ENCODE measurements around the gene RYR1. TPM values are rescaled to one million over a fixed set of nuclear protein-coding genes. Genes with fewer than 3 reads are reported as not detected.
"Not testable (repeated sequence)": the region's sequence is repeated elsewhere in the genome, so short reads cannot be mapped to it uniquely, and the experiment has no call there.

RYR1 gene
- total and polyA plus RNA-seq, 7 donors = under 0.01 to 4.1 (median 0.85) TPM

GRCh38 chr19:38514812-38515633, 81.5 kb downstream of the RYR1 start:
- no peaks in the 10 kb centered on the region for H3K36me3 ChIP-seq
- H3K9me3 ChIP-seq = no peaks in the 10 kb centered on the region
- intact Hi-C loops (cut with DNase I) = loop anchor here (2.0 kb wide), 1 partner anchor 416 kb away; the partner anchor contains the start of genes MRPS12 and SARS2
- TF ChIP-seq EP300 (IDR thresholded peaks at IDR 0.05) = no peak
- TF ChIP-seq, protein P1, sequence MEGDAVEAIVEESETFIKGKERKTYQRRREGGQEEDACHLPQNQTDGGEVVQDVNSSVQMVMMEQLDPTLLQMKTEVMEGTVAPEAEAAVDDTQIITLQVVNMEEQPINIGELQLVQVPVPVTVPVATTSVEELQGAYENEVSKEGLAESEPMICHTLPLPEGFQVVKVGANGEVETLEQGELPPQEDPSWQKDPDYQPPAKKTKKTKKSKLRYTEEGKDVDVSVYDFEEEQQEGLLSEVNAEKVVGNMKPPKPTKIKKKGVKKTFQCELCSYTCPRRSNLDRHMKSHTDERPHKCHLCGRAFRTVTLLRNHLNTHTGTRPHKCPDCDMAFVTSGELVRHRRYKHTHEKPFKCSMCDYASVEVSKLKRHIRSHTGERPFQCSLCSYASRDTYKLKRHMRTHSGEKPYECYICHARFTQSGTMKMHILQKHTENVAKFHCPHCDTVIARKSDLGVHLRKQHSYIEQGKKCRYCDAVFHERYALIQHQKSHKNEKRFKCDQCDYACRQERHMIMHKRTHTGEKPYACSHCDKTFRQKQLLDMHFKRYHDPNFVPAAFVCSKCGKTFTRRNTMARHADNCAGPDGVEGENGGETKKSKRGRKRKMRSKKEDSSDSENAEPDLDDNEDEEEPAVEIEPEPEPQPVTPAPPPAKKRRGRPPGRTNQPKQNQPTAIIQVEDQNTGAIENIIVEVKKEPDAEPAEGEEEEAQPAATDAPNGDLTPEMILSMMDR (IDR thresholded peaks at IDR 0.05) = peak in 3 of 4 experiments; percentile 47 to 87 (median 50)
- no peak overlapping the region for H3K4me3 ChIP-seq
- no peaks in the 10 kb centered on the region for H3K27me3 ChIP-seq
- 13 to 28% methylated on average over 32 of the region's 32 CpGs for WGBS, 2 donors
- H3K27ac ChIP-seq = no peak overlapping the region
- peak; percentile 73 for DNase-seq
- peaks cover 0 to 6% (median 0%) of the 10 kb centered on the region in 4 donors for H3K4me1 ChIP-seq

DNA sequence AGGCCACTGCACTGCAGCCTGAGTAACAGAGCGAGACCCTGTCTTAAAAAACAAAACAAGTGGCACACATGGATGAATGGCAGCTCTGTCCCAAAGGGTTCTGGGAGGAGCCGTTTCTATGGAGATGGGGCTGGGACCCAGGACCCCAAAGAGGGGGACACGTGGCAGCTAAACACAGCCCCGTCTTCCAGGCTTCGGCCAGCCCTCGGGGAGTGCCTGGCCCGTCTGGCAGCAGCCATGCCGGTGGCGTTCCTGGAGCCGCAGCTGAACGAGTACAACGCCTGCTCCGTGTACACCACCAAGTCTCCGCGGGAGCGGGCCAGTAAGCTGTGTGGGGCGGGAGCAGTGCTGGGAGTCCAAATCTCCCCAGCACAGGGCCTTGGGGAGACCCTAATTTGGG, 82.4 kb downstream of the RYR1 start:
- Histone ChIP-seq H3K27me3 (no peaks in the 10 kb centered on the region), H3K9me3 (no peaks in the 10 kb centered on the region), H3K36me3 (no peaks in the 10 kb centered on the region), H3K4me3 (no peak overlapping the region), H3K27ac (no peak overlapping the region), H3K4me1 (peaks cover 0 to 6% (median 0%) of the 10 kb centered on the region in 4 donors)
- intact Hi-C loops (cut with DNase I) = loop anchor here (2.0 kb wide), 1 partner anchor 415 kb away; the partner anchor contains the start of genes MRPS12 and SARS2
- DNase-seq = no peak
- 81 to 90% methylated on average over 17 of the region's 17 CpGs for WGBS, 2 donors
- TF ChIP-seq, protein P1 (IDR thresholded peaks at IDR 0.05) = no peak
- TF ChIP-seq EP300 (IDR thresholded peaks at IDR 0.05) (no peak), POLR2A (IDR thresholded peaks at IDR 0.05) (no peak), POLR2AphosphoS5 (IDR thresholded peaks at IDR 0.05) (no peak)

DNA sequence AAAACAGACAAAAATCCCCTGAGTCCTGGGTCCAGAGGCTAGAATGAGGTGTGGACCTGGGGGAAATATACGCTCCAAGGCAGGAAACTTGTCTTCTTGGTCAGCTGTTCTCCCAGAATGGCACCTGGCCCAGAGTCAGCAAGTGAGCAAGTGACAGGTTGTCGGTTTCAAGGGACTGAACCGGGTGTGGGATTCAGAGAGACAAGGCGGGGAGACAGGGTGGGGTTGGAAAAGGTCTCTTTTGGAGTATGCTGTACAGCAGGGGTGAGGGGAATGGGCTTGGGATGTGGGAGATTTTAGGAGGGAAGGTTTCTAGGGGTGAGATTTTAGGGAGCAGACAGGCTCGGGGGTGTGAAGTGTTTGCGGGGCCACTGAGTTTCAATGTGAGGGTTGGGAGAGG, 83.3 kb downstream of the RYR1 start:
- TF ChIP-seq, protein P1 (IDR thresholded peaks at IDR 0.05) = no peak
- no peak for TF ChIP-seq POLR2A (IDR thresholded peaks at IDR 0.05)
- no peak for TF ChIP-seq EP300 (IDR thresholded peaks at IDR 0.05)
- no peak for TF ChIP-seq POLR2AphosphoS5 (IDR thresholded peaks at IDR 0.05)
- no peak overlapping the region for H3K4me3 ChIP-seq
- H3K4me1 ChIP-seq = peaks cover 0 to 6% (median 0%) of the 10 kb centered on the region in 4 donors
- intact Hi-C loops (cut with DNase I) = no loop called here
- DNase-seq = no peak
- H3K27ac ChIP-seq = no peak overlapping the region
- no peaks in the 10 kb centered on the region for H3K36me3 ChIP-seq
- WGBS, 2 donors = 55 to 83% methylated on average over 6 of the region's 6 CpGs
- H3K27me3 ChIP-seq = no peaks in the 10 kb centered on the region
- no peaks in the 10 kb centered on the region for H3K9me3 ChIP-seq

GRCh38 chr19:38517321-38517720, 83.8 kb downstream of the RYR1 start:
- no peak overlapping the region for H3K4me3 ChIP-seq
- peaks cover 0 to 6% (median 0%) of the 10 kb centered on the region in 4 donors for H3K4me1 ChIP-seq
- H3K27me3 ChIP-seq = no peaks in the 10 kb centered on the region
- no peak for TF ChIP-seq EP300 (IDR thresholded peaks at IDR 0.05)
- TF ChIP-seq, protein P1 (IDR thresholded peaks at IDR 0.05) = no peak
- TF ChIP-seq POLR2A (IDR thresholded peaks at IDR 0.05) = no peak
- no peak for TF ChIP-seq POLR2AphosphoS5 (IDR thresholded peaks at IDR 0.05)
- intact Hi-C loops (cut with DNase I) = no loop called here
- no peak overlapping the region for H3K27ac ChIP-seq
- H3K36me3 ChIP-seq = no peaks in the 10 kb centered on the region
- DNase-seq = no peak
- H3K9me3 ChIP-seq = no peaks in the 10 kb centered on the region
- 90 to 91% methylated on average over 21 of the region's 21 CpGs for WGBS, 2 donors

- intact Hi-C loops (cut with DNase I); H3K36me3 ChIP-seq; H3K4me1 ChIP-seq; H3K9me3 ChIP-seq; H3K27me3 ChIP-seq; DNase-seq; H3K27ac ChIP-seq; H3K4me3 ChIP-seq: not testable (repeated sequence)
- 59% methylated on average over 1 of the region's 1 CpG for WGBS, 2 donors
These were observed 84.5 kb downstream of the RYR1 start for GRCh38 chr19:38517980-38518379.
